HEK293 (cell line): ENCODE measurements around the gene TRIM8.

Experiments
- CTCF ChIA-PET: fragments of 350-600 bp; formaldehyde crosslinking; extraction: SDS; loops from one replicate; lab custom pipeline; 2021; ENCODE audit warnings: antibody characterized with exemption; lab: Yijun Ruan, JAX
- POLR2A ChIA-PET: fragments of 300-600 bp; formaldehyde crosslinking; extraction: SDS; loops from one replicate; lab custom pipeline; 2020; ENCODE audit warnings: antibody characterized with exemption, inconsistent platforms; lab: Yijun Ruan, JAX
- H3K27ac ChIP-seq: fragments of 200-500 bp; sonication (Bioruptor generic); 2 replicates; pipeline ENCODE4 v1.5.1; 2014; ENCODE audit warnings: low read depth, low read length, control low read depth, inconsistent platforms; ENCODE audit errors: extremely low read depth
- H3K36me3 ChIP-seq, 2 experiments: fragments of 200-500 bp in 1 of 2; sonication (Bioruptor generic) in 1 of 2; 1 replicate in 1 of 2; 2 replicates in 1 of 2; pipeline ENCODE4 v1.5.1; 2014 to 2017; ENCODE audit warnings: inconsistent platforms in 2 of 2, low read length in 2 of 2; ENCODE audit not compliant: control insufficient read depth in 2 of 2, insufficient read depth in 1 of 2
- H3K4me1 ChIP-seq: fragments of 200-500 bp; sonication (Bioruptor generic); 2 replicates; pipeline ENCODE4 v1.5.1; 2014; ENCODE audit warnings: mild to moderate bottlenecking, low read length, inconsistent platforms; ENCODE audit not compliant: control insufficient read depth, insufficient read depth
- H3K4me3 ChIP-seq: 2 replicates; pipeline ENCODE4 v1.5.1; 2011; ENCODE audit warnings: low read depth, mild to moderate bottlenecking, control low read depth, low read length, moderate library complexity
- H3K9me3 ChIP-seq: fragments of 200-500 bp; sonication (Bioruptor generic); 2 replicates; pipeline ENCODE4 v1.5.1; 2014; ENCODE audit warnings: low read depth, low read length, inconsistent platforms; ENCODE audit not compliant: control insufficient read depth, insufficient read depth
- BCL11B ChIP-seq: fragments of 450-650 bp; formaldehyde crosslinking; IDR thresholded peaks from 2 replicates; pipeline ENCODE4 v1.5.1; 2016; ENCODE audit warnings: low read depth, missing biosample characterization, missing genetic modification characterization
- HOXA7 ChIP-seq: sonication (generic); formaldehyde crosslinking; IDR thresholded peaks from 2 replicates; pipeline ENCODE4 v1.8.1; 2022; ENCODE audit warnings: missing genetic modification reagents, borderline replicate concordance
- KLF1 ChIP-seq: fragments of 450-650 bp; formaldehyde crosslinking; IDR thresholded peaks from 2 replicates; pipeline ENCODE4 v1.5.1; 2016; ENCODE audit warnings: missing biosample characterization, missing genetic modification characterization
- SP2 ChIP-seq: fragments of 450-650 bp; formaldehyde crosslinking; IDR thresholded peaks from 2 replicates; pipeline ENCODE4 v1.5.1; 2016; ENCODE audit warnings: missing biosample characterization, missing genetic modification characterization
- SP3 ChIP-seq: fragments of 450-650 bp; formaldehyde crosslinking; IDR thresholded peaks from 2 replicates; pipeline ENCODE4 v1.5.1; 2016; ENCODE audit warnings: missing biosample characterization, missing genetic modification characterization
- YY2 ChIP-seq: fragments of 450-650 bp; formaldehyde crosslinking; IDR thresholded peaks from 2 replicates; pipeline ENCODE4 v1.5.1; 2016; ENCODE audit warnings: missing biosample characterization, missing genetic modification characterization
- ZBTB26 ChIP-seq: fragments of 450-650 bp; formaldehyde crosslinking; optimal IDR thresholded peaks from 2 replicates; pipeline ENCODE3; 2016; ENCODE audit warnings: missing biosample characterization, mild to moderate bottlenecking, missing genetic modification characterization
- ZBTB49 ChIP-seq: fragments of 450-650 bp; formaldehyde crosslinking; IDR thresholded peaks from 2 replicates; pipeline ENCODE4 v1.5.1; 2016; ENCODE audit warnings: missing biosample characterization, missing genetic modification characterization, low read depth
- ZFP69B ChIP-seq: fragments of 450-650 bp; formaldehyde crosslinking; IDR thresholded peaks from 2 replicates; pipeline ENCODE4 v1.5.1; 2016; ENCODE audit warnings: missing biosample characterization, missing genetic modification characterization
- ZNF138 ChIP-seq: fragments of 450-650 bp; formaldehyde crosslinking; IDR thresholded peaks from 2 replicates; pipeline ENCODE4 v1.5.1; 2016; ENCODE audit warnings: missing biosample characterization, missing genetic modification characterization, borderline replicate concordance
- ZNF175 ChIP-seq: fragments of 450-650 bp; formaldehyde crosslinking; IDR thresholded peaks from 2 replicates; pipeline ENCODE4 v1.5.1; 2016; ENCODE audit warnings: missing biosample characterization, missing genetic modification characterization
- ZNF221 ChIP-seq: fragments of 450-650 bp; formaldehyde crosslinking; IDR thresholded peaks from 2 replicates; pipeline ENCODE4 v1.5.1; 2017; ENCODE audit warnings: missing biosample characterization, missing genetic modification characterization, borderline replicate concordance
- ZNF274 ChIP-seq, 2 experiments: fragments of 200-500 bp in 1 of 2; fragments of 450-650 bp in 1 of 2; sonication (Bioruptor generic) in 1 of 2; formaldehyde crosslinking in 1 of 2; IDR thresholded peaks; 2 replicates each; pipeline versions ENCODE4 v1.5.1 to v1.6.1; 2014 to 2016; ENCODE audit warnings: borderline replicate concordance in 1 of 2, inconsistent platforms in 1 of 2, low read length in 1 of 2, missing biosample characterization in 1 of 2, missing genetic modification characterization in 1 of 2
- ZNF426 ChIP-seq: fragments of 450-650 bp; formaldehyde crosslinking; IDR thresholded peaks from 2 replicates; pipeline ENCODE4 v1.5.1; 2017; ENCODE audit warnings: missing biosample characterization, missing genetic modification characterization, mild to moderate bottlenecking, inconsistent platforms, moderate library complexity
- ZNF48 ChIP-seq: fragments of 450-650 bp; formaldehyde crosslinking; IDR thresholded peaks from 2 replicates; pipeline ENCODE4 v1.5.1; 2016; ENCODE audit warnings: missing biosample characterization, missing genetic modification characterization
- ZNF639 ChIP-seq: fragments of 450-650 bp; formaldehyde crosslinking; IDR thresholded peaks from 2 replicates; pipeline ENCODE4 v1.5.1; 2016; ENCODE audit warnings: missing biosample characterization, missing genetic modification characterization
- ZNF785 ChIP-seq: fragments of 450-650 bp; formaldehyde crosslinking; IDR thresholded peaks from 2 replicates; pipeline ENCODE4 v1.5.1; 2016; ENCODE audit warnings: missing biosample characterization, missing genetic modification characterization
- ZNF830 ChIP-seq: fragments of 450-650 bp; IDR thresholded peaks from 2 replicates; pipeline ENCODE4 v1.5.0; 2018; ENCODE audit warnings: missing biosample characterization, missing genetic modification characterization, low read depth, mild to moderate bottlenecking, moderate library complexity
- TF ChIP-seq, protein P1 (sequence below): fragments of 450-650 bp; formaldehyde crosslinking; IDR thresholded peaks from 2 replicates; pipeline ENCODE4 v1.5.1; 2017; ENCODE audit warnings: missing biosample characterization, missing genetic modification characterization

TRIM8 gene

DNA sequence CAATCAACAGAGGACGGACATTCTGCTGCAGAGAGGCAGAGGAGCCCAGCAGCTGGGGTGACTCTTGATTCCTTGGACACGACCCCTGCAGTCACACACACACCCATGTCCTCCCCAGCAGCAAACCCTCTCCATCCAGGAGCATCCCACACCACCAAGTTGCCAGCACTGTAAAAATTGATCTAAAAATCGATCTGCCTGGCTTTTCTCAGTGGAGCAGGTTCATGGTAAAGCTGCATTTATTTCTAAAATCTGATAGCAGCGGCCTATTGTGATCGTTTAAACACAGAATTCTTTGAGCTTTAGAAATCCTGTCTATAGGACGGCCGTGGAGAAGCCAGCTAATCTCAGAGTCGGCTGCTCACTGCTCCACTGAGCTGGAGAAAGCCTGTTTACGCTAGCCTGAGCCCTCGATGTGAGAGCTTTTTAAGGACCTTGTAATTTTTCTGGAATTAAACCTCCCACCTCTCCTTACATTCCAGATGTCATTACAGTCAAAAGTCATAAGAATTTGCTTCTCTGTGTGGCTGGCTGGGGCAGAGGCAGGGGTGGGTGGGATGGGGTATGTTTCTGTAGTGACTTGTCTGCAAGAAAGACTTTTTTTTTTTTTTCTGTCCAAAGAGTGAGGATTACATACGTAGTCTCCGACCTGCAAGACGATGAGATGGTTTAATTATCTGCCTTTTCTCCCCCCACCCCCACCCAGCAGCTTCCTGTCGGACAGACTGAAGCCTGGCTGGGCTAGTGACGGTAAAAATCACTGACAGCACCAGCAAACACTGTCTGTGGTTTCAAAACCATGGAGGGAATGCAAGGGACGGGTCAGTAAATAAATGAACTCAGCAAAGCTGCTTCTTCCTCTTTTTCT, 31.6 kb downstream of the TRIM8 start:
- Histone ChIP-seq H3K36me3 (peaks cover 0 to 4% of the 10 kb centered on the region in 2 experiments; a peak in 1 of 3 replicates), H3K4me1 (peaks cover 15% of the 10 kb centered on the region), H3K4me3 (no peak overlapping the region), H3K27ac (no peak overlapping the region), H3K9me3 (no peaks in the 10 kb centered on the region)
- TF ChIP-seq ZNF830 (tag by site-specific recombination) (no peak), ZNF221 (tag by site-specific recombination) (no peak), ZNF138 (tag by site-specific recombination) (no peak), ZNF48 (tag by site-specific recombination) (no peak)
- CTCF ChIA-PET: interaction anchor here (0.6 to 7.2 kb wide), 9 partner anchors 10 to 1009 kb away, joined by 3 to 57 read pairs (median 3); partner anchors contain the start of genes ARL3 and SFXN2
- POLR2A ChIA-PET: interaction anchor here (0.7 to 2.3 kb wide), 7 partner anchors 15 to 199 kb away, joined by 3 to 13 read pairs (median 4); partner anchors contain the start of genes ARL3 and SFXN2

DNA sequence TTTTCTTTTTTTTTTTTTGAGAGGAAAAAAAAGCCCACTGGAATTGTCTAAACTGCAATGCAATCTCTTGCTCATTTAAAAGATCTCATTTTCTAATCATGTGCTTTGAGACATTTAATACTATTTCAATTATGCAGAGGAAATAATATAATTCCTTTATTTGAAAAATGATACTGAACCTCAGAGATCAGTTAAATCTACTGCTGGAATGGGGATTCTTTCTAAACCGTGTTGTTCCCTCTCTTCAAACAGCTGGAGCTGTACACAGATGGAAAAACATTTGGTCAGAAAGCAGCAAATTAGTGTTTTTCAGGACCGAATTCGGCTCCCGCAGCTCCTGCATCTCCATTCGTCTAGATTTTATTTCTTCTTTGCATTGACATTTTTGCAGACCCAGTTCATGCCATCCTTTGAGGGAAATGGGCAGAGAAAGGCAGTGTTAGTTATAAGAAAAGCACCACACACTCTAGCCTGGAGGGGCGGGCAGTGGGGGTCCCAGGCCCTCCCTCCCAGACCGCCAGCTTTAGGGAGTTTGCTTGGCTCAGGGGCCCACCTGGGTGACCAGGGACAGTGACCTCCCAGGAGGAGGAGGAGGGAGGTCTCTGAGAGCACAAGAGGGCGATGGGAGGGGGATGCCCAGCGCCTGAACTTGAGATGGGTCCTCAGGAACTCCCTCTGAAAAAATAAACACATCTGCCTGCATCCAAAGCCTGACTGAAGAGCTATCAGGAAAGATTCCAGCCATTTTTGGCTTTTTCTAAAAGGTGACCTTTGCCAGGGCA, 32.4 kb downstream of the TRIM8 start:
- Histone ChIP-seq H3K36me3 (peaks cover 0 to 9% of the 10 kb centered on the region in 2 experiments; a peak in 1 of 3 replicates), H3K4me1 (peaks cover 15% of the 10 kb centered on the region), H3K9me3 (no peaks in the 10 kb centered on the region), H3K27ac (no peak overlapping the region; the same call in 1 of the 2 replicates), H3K4me3 (no peak overlapping the region)
- ChIA-PET POLR2A (interaction anchor here (0.7 to 2.3 kb wide), 4 partner anchors 16 to 198 kb away, joined by 3 to 13 read pairs (median 6); partner anchors contain the start of genes ARL3 and SFXN2), CTCF (interaction anchor here (0.6 to 7.2 kb wide), 9 partner anchors 8 to 103 kb away, joined by 3 to 57 read pairs (median 4); partner anchors contain the start of genes ARL3 and SFXN2)
- TF ChIP-seq KLF1 (0 out of 2 replicates have a peak, but pooled peaks have one; percentile 22), ZNF175 (no peak)

DNA sequence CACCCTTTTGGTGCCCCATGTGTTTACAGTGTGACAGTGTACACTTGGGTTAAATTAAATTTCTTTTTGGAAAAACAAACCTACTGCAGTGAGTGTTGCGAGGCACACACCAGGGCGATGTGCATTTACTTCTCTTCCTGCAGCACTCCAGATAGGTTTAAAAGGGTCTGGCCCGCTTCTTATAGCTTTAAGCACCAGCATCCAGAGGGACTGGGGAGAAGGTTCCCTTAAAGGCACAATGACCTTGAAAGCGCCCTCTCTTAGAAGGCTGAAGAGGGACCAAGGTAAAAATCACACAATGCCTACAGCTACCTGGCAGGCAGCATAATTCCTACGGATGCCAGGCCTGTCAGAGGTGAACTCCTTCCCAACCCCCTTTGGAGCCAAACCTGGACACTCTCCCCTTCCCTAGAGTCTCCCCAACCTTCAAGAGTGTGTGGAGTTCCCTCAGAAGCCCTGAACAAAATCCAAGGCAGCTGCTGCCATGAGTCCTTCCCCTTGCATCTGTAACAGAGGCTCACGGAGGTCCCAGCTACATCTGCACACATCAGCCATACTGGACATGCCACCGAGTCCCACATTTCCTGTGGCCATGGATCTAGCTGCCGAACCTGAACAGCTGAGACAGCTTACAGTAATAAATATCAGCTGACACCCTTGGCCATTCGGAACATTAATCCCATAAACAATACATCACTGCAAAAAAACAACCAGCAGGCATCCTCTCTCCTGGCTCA, 33.2 kb downstream of the TRIM8 start:
- Histone ChIP-seq H3K27ac (no peak overlapping the region), H3K4me1 (peaks cover 15% of the 10 kb centered on the region), H3K4me3 (no peak overlapping the region), H3K36me3 (peaks cover 0 to 16% of the 10 kb centered on the region in 2 experiments; a peak in 1 of 3 replicates), H3K9me3 (no peaks in the 10 kb centered on the region)
- CTCF ChIA-PET: interaction anchor here (0.6 to 7.2 kb wide), 15 partner anchors 8 to 284 kb away, joined by 3 to 57 read pairs (median 4); partner anchors contain the start of genes ARL3 and SFXN2
- POLR2A ChIA-PET: interaction anchor here (2.2 to 2.5 kb wide), 2 partner anchors 37 kb away, joined by 10 to 13 read pairs; partner anchors contain the start of genes ARL3 and SFXN2
- TF ChIP-seq ZNF785 (tag by site-specific recombination) (no peak), ZFP69B (tag by site-specific recombination) (no peak), ZBTB26 (no peak), ZNF426 (tag by site-specific recombination) (no peak), ZNF138 (tag by site-specific recombination) (no peak), YY2 (tag by site-specific recombination) (no peak), BCL11B (tag by site-specific recombination) (no peak), ZBTB49 (tag by site-specific recombination) (no peak), ZNF274 (IDR thresholded peaks at IDR 0.05; ENCODE audit: low read length) (no peak), ZNF274 (tag by site-specific recombination; IDR thresholded peaks at IDR 0.05; ENCODE audit: borderline replicate concordance) (no peak), ZNF639 (tag by site-specific recombination) (no peak), SP2 (tag by site-specific recombination) (no peak), HOXA7 (CRISPR knock-in tag) (no peak), SP3 (tag by site-specific recombination) (no peak)
- TF ChIP-seq, protein P1, sequence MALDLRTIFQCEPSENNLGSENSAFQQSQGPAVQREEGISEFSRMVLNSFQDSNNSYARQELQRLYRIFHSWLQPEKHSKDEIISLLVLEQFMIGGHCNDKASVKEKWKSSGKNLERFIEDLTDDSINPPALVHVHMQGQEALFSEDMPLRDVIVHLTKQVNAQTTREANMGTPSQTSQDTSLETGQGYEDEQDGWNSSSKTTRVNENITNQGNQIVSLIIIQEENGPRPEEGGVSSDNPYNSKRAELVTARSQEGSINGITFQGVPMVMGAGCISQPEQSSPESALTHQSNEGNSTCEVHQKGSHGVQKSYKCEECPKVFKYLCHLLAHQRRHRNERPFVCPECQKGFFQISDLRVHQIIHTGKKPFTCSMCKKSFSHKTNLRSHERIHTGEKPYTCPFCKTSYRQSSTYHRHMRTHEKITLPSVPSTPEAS (tag by site-specific recombination): no peak
